ENCODE results near the gene EMB.
"Not testable (repeated sequence)": the region's sequence is repeated elsewhere in the genome, so short reads cannot be mapped to it uniquely, and the experiment has no call there.

The EMB gene, protein sequence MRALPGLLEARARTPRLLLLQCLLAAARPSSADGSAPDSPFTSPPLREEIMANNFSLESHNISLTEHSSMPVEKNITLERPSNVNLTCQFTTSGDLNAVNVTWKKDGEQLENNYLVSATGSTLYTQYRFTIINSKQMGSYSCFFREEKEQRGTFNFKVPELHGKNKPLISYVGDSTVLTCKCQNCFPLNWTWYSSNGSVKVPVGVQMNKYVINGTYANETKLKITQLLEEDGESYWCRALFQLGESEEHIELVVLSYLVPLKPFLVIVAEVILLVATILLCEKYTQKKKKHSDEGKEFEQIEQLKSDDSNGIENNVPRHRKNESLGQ

DNA sequence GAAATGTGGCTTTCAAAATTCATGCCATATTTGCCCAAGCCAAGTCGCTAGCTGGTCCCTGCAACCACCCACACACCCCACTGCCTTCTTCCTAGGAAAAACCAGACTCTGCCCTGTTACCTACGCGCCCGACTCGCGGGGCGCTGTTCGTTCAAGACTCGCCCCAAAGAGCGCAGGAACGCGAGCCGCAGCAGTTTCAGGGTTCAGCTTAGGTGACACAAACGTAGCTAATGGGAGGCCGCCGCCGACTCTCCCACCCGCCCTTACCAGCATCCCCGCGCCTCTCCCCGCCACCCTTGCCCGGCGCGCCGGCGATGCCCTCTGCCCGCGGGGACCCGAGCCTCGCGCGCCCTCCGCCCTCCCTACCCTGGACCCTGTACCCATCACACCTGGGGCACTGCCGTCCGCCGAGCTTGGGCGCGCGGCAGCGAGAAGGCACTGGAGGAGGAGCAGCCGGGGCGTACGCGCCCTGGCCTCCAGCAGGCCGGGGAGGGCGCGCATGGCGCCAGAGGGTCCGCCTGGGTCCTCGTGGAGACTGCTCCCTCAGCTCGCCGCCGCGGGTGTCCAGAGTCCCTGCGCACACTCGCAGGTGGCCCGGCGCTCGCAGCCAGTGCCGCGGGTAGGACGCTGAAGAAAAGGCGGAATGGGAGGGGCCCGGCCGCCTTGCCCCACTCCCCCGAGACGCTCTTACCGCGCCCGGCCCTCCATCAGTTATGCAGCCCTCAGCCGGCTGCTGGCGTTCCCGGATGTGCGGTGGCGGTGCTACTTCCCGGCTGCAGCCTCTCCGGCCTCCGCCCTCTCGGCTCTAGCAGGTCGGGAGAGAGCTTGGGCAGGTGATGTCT, at the start of gene EMB:
EMB (minus strand) TSS at position 638 of the 842 bp plus-strand sequence; CDS start at position 501, 137 bp downstream.
- Histone ChIP-seq H3K4me1 (ENCODE audit: insufficient read depth, poor library complexity, severe bottlenecking) (peaks cover 9% of the 10 kb centered on the region), H3K9me3 (ENCODE audit: severe bottlenecking) (no peaks in the 10 kb centered on the region), H3K4me3 (ENCODE audit: severe bottlenecking) (peak within 1 kb of the TSS; percentile 46), H3K27me3 (ENCODE audit: insufficient read depth, poor library complexity, severe bottlenecking) (no peaks in the 10 kb centered on the region), H3K36me3 (ENCODE audit: low read depth) (no peaks in the 10 kb centered on the region), H3K27ac (ENCODE audit: poor library complexity, severe bottlenecking) (peak within 1 kb of the TSS; percentile 74)
- peak; percentile 78 for DNase-seq (ENCODE audit: low spot score)
- ATAC-seq (ENCODE audit: low read depth), result peak; percentile 91
- TF ChIP-seq, protein P1, sequence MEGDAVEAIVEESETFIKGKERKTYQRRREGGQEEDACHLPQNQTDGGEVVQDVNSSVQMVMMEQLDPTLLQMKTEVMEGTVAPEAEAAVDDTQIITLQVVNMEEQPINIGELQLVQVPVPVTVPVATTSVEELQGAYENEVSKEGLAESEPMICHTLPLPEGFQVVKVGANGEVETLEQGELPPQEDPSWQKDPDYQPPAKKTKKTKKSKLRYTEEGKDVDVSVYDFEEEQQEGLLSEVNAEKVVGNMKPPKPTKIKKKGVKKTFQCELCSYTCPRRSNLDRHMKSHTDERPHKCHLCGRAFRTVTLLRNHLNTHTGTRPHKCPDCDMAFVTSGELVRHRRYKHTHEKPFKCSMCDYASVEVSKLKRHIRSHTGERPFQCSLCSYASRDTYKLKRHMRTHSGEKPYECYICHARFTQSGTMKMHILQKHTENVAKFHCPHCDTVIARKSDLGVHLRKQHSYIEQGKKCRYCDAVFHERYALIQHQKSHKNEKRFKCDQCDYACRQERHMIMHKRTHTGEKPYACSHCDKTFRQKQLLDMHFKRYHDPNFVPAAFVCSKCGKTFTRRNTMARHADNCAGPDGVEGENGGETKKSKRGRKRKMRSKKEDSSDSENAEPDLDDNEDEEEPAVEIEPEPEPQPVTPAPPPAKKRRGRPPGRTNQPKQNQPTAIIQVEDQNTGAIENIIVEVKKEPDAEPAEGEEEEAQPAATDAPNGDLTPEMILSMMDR (IDR thresholded peaks at IDR 0.05; ENCODE audit: poor library complexity, severe bottlenecking), result peak; percentile 51

DNA sequence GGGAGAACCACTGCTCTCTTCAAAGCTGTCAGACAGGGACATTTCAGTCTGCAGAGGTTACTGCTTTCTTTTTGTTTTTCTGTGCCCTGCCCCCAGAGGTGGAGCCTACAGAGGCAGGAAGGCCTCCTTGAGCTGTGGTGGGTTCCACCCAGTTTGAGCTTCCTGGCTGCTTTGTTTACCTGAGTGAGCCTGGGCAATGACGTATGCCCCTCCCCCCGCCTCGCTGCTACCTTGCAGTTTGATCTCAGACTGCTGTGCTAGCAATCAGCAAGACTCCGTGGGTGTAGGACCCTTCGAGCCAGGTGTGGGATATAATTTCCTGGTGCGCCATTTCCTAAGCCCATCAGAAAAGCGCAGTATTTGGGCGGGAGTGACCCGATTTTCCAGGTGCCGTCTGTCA, 48.4 kb upstream of the EMB start:
- H3K9me3 ChIP-seq (ENCODE audit: severe bottlenecking); H3K4me3 ChIP-seq (ENCODE audit: severe bottlenecking); H3K4me1 ChIP-seq (ENCODE audit: insufficient read depth, poor library complexity, severe bottlenecking); H3K27me3 ChIP-seq (ENCODE audit: insufficient read depth, poor library complexity, severe bottlenecking); H3K36me3 ChIP-seq (ENCODE audit: low read depth); DNase-seq (ENCODE audit: low spot score); ATAC-seq (ENCODE audit: low read depth); H3K27ac ChIP-seq (ENCODE audit: poor library complexity, severe bottlenecking): not testable (repeated sequence)

DNA sequence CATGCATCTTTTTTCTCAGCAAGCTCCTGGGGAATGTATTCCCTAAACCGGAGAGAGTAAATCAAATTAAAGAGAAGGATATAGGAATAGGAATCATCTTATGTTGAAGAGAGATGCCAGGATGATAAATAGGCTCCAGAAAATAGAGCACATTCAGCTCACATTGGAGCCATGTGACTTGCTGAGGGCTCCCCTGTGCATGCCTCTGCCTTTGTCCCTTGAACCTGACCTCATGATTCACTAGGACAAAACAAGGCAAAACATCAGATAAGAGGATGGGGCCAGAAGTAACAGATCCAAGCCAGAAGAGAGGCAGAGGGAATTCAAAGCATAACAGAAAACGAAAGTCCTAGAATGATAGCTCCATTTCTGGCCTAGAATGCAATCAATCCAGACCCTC, 37.7 kb upstream of the EMB start:
- not testable (repeated sequence) for ATAC-seq (ENCODE audit: low read depth)

DNA sequence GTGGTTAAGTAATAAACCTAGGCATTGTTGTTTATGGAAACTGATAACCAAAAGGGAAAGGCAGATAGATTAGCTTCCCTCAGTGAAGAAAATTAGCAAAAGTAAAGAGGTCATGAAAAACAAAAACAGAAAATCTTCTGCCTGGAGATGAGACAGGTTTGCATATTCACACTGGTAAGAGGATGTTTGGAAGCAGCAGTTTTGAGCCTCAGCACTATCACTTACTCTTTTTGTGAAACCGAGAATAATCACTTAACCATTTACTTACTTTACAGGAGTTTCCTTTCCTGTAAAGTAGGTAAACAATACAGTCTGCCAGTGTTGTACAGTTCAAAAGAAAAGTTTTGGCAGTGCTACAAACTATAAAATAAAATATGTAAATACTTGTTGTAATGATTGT, 35.5 kb upstream of the EMB start:
- H3K4me1 ChIP-seq (ENCODE audit: insufficient read depth, poor library complexity, severe bottlenecking), result no peaks in the 10 kb centered on the region
- no peaks in the 10 kb centered on the region for H3K27me3 ChIP-seq (ENCODE audit: insufficient read depth, poor library complexity, severe bottlenecking)
- ATAC-seq (ENCODE audit: low read depth) (no peak), DNase-seq (ENCODE audit: low spot score) (no peak)
- TF ChIP-seq, protein P1 (IDR thresholded peaks at IDR 0.05; ENCODE audit: poor library complexity, severe bottlenecking), result no peak
- H3K9me3 ChIP-seq (ENCODE audit: severe bottlenecking), result no peaks in the 10 kb centered on the region
- H3K27ac ChIP-seq (ENCODE audit: poor library complexity, severe bottlenecking), result no peak overlapping the region
- no peak overlapping the region for H3K4me3 ChIP-seq (ENCODE audit: severe bottlenecking)
- no peaks in the 10 kb centered on the region for H3K36me3 ChIP-seq (ENCODE audit: low read depth)

More for the DNA sequence above, 37.7 kb upstream of the EMB start:
- H3K27ac ChIP-seq (ENCODE audit: poor library complexity, severe bottlenecking); H3K9me3 ChIP-seq (ENCODE audit: severe bottlenecking); DNase-seq (ENCODE audit: low spot score); H3K4me3 ChIP-seq (ENCODE audit: severe bottlenecking); H3K4me1 ChIP-seq (ENCODE audit: insufficient read depth, poor library complexity, severe bottlenecking); H3K36me3 ChIP-seq (ENCODE audit: low read depth); H3K27me3 ChIP-seq (ENCODE audit: insufficient read depth, poor library complexity, severe bottlenecking): not testable (repeated sequence)

DNA sequence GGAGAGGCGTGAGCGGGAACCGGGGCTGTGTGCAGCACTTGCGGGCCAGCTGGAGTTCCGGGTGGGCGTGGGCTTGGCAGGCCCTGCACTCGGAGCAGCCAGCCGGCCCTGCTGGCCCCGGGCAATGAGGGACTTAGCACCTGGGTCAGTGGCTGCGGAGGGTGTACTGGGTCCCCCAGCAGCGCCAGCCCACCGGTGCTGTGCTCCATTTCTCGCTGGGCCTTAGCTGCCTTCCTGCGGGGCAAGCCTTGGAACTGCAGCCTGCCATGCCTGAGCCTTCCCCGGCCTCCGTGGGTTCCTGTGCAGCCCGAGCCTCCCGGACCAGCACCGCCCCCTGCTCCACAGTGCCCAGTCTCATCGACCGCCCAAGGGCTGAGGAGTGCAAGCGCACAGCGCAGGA, 23.9 kb upstream of the EMB start:
- not testable (repeated sequence) for H3K27ac ChIP-seq (ENCODE audit: poor library complexity, severe bottlenecking); DNase-seq (ENCODE audit: low spot score); H3K4me1 ChIP-seq (ENCODE audit: insufficient read depth, poor library complexity, severe bottlenecking); H3K36me3 ChIP-seq (ENCODE audit: low read depth); ATAC-seq (ENCODE audit: low read depth); H3K9me3 ChIP-seq (ENCODE audit: severe bottlenecking); H3K27me3 ChIP-seq (ENCODE audit: insufficient read depth, poor library complexity, severe bottlenecking); H3K4me3 ChIP-seq (ENCODE audit: severe bottlenecking)

DNA sequence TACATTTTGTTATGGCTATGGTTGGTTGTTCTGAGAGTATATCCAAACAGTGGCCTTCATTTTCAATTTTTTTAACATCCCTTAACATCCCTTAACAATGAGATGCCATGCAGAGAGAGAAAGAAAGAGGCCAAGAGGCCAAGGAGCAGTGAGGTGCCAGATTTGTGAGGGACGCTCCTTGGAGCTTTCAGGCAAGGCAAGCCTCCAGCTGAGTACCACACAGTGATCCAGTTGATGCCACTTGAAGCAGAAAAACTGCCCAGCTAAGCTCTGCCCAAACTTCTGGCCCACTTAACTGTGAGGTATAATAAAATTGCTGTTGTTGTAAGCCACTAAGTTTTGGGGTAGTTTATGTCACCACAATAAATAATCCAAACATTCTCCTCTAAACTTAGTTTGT, 22.6 kb upstream of the EMB start:
- no peaks in the 10 kb centered on the region for H3K27me3 ChIP-seq (ENCODE audit: insufficient read depth, poor library complexity, severe bottlenecking)
- DNase-seq (ENCODE audit: low spot score), result no peak
- H3K9me3 ChIP-seq (ENCODE audit: severe bottlenecking), result no peaks in the 10 kb centered on the region
- H3K36me3 ChIP-seq (ENCODE audit: low read depth), result no peaks in the 10 kb centered on the region
- H3K27ac ChIP-seq (ENCODE audit: poor library complexity, severe bottlenecking), result no peak overlapping the region
- TF ChIP-seq, protein P1 (IDR thresholded peaks at IDR 0.05; ENCODE audit: poor library complexity, severe bottlenecking), result no peak
- no peak for ATAC-seq (ENCODE audit: low read depth)
- no peak overlapping the region for H3K4me3 ChIP-seq (ENCODE audit: severe bottlenecking)
- no peaks in the 10 kb centered on the region for H3K4me1 ChIP-seq (ENCODE audit: insufficient read depth, poor library complexity, severe bottlenecking)

Data from RWPE2 (cell line).